ENCODE data around the gene TYW5. TPM values are rescaled to one million over a fixed set of nuclear protein-coding genes. Genes with fewer than 3 reads are reported as not detected.
A peak's percentile ranks its signal among the peaks of the same experiment; 100 is the strongest.

TYW5 gene
- total and polyA plus RNA-seq, 2 of the 13 experiments (the other 11 are each of a cell fraction or from before 2014, with no cell fraction given) = 8.3 to 14.6 TPM

GRCh38 chr2:199911052-199911876, 44.0 kb downstream of the TYW5 start, which contains the start of gene C2orf69 (continued):
- TF ChIP-seq DMTF1 (CRISPR knock-in tag; IDR thresholded peaks at IDR 0.05) (no peak), KMT2B (CRISPR knock-in tag; IDR thresholded peaks at IDR 0.05) (peak; percentile 90), FOXK2 (IDR thresholded peaks at IDR 0.05) (no peak), NAIF1 (CRISPR knock-in tag; IDR thresholded peaks at IDR 0.05; ENCODE audit: borderline replicate concordance) (peak; percentile 29), PLSCR1 (CRISPR knock-in tag; IDR thresholded peaks at IDR 0.05; ENCODE audit: borderline replicate concordance) (no peak), ZNF484 (CRISPR knock-in tag; IDR thresholded peaks at IDR 0.05; ENCODE audit: borderline replicate concordance, low read depth) (no peak), ZSCAN9 (CRISPR knock-in tag; IDR thresholded peaks at IDR 0.05; ENCODE audit: borderline replicate concordance) (peak; percentile 46; the same call in 1 of the 2 replicates), NFYC (CRISPR knock-in tag; IDR thresholded peaks at IDR 0.05) (peak; percentile 90), ZBTB33 (CRISPR knock-in tag; IDR thresholded peaks at IDR 0.05) (peak; percentile 9; the same call in 1 of the 2 replicates), DPF2 (CRISPR knock-in tag; IDR thresholded peaks at IDR 0.05; ENCODE audit: borderline replicate concordance, low read depth) (no peak), TCF12 (IDR thresholded peaks at IDR 0.05) (no peak), TCF12 (CRISPR knock-in tag; IDR thresholded peaks at IDR 0.05) (peak; percentile 80; the same call in 1 of the 2 replicates), KAT2B (IDR thresholded peaks at IDR 0.05; ENCODE audit: borderline replicate concordance, low read depth, low read length) (no peak), CENPX (CRISPR knock-in tag; IDR thresholded peaks at IDR 0.05) (no peak), PRDM15 (CRISPR knock-in tag; IDR thresholded peaks at IDR 0.05) (peak; percentile 73; the same call in 1 of the 2 replicates), CHD2 (IDR thresholded peaks at IDR 0.05; ENCODE audit: low read depth, low read length) (no peak; the same call in 1 of the 2 replicates), LBX2 (CRISPR knock-in tag; IDR thresholded peaks at IDR 0.05; ENCODE audit: borderline replicate concordance) (no peak), ZNF33B (CRISPR knock-in tag; IDR thresholded peaks at IDR 0.05) (peak; percentile 78; the same call in 1 of the 2 replicates), ATF5 (CRISPR knock-in tag; IDR thresholded peaks at IDR 0.05; ENCODE audit: low read depth) (no peak)
